IMR-90 (cell line): ENCODE data around the gene RSAD1. TPM values are rescaled to one million over a fixed set of nuclear protein-coding genes. Genes with fewer than 3 reads are reported as not detected.
A peak's percentile ranks its signal among the peaks of the same experiment; 100 is the strongest.

Experiments used
- ATAC-seq: fragments of 200-7000 bp; cut with Tn5 transposase; 2 replicates; pipeline ENCODE4 v1.9.1; 2020; ENCODE audit warnings: low read depth, mild to moderate bottlenecking, moderate library complexity
- BruUV-seq: library from RNA; stranded (reverse); fragments of 400-500 nt; replicated peaks from 2 replicates; lab custom pipeline; 2021; lab: Mats Ljungman, UMichigan
- CTCF ChIA-PET: fragments of 300-600 bp; formaldehyde crosslinking; extraction: SDS; loops from one replicate; lab custom pipeline; 2021; ENCODE audit warnings: antibody characterized with exemption; lab: Yijun Ruan, JAX
- POLR2A ChIA-PET: fragments of 300-600 bp; sonication (Branson Sonifier 250); formaldehyde crosslinking; loops from one replicate; lab custom pipeline; 2022; ENCODE audit warnings: antibody characterized with exemption; ENCODE audit not compliant: unreplicated experiment; lab: Charles Lee
- DNase-seq: peaks from one replicate; pipeline ENCODE4 v3.0.0; 2013
- H2AFZ ChIP-seq: replicated peaks from 2 replicates; pipeline ENCODE3; 2013; ENCODE audit warnings: low read length, mild to moderate bottlenecking; ENCODE audit not compliant: poor library complexity
- H2AK5ac ChIP-seq: 2 replicates; pipeline ENCODE4 v1.6.1; 2013; ENCODE audit warnings: low read depth, low read length, inconsistent platforms
- H2AK9ac ChIP-seq: replicated peaks from 2 replicates; pipeline ENCODE3; 2013; ENCODE audit warnings: mild to moderate bottlenecking, low read depth, low read length, moderate library complexity; ENCODE audit not compliant: poor library complexity
- H2BK120ac ChIP-seq: 2 replicates; pipeline ENCODE4 v1.6.1; 2013; ENCODE audit warnings: low read depth, low read length, inconsistent platforms
- H2BK15ac ChIP-seq: 3 replicates; pipeline ENCODE4 v1.6.1; 2013; ENCODE audit warnings: low read depth, low read length, inconsistent platforms
- H2BK20ac ChIP-seq: 2 replicates; pipeline ENCODE4 v1.6.1; 2013; ENCODE audit warnings: low read depth, mild to moderate bottlenecking, inconsistent platforms, low read length, moderate library complexity
- H2BK5ac ChIP-seq: 2 replicates; pipeline ENCODE4 v1.6.1; 2013; ENCODE audit warnings: mild to moderate bottlenecking, low read depth, low read length, inconsistent platforms; ENCODE audit not compliant: poor library complexity, severe bottlenecking
- H3K14ac ChIP-seq: replicated peaks from 2 replicates; pipeline ENCODE4 v1.6.1; 2013; ENCODE audit warnings: low read depth, low read length, inconsistent platforms
- H3K18ac ChIP-seq: 2 replicates; pipeline ENCODE4 v1.6.1; 2013; ENCODE audit warnings: low read depth, low read length, control low read depth
- H3K23ac ChIP-seq: 2 replicates; pipeline ENCODE4 v1.6.1; 2013; ENCODE audit warnings: low read depth, low read length, inconsistent platforms
- H3K27ac ChIP-seq: 2 replicates; pipeline ENCODE4 v1.5.1; 2013; ENCODE audit warnings: mild to moderate bottlenecking, control low read depth, low read length; ENCODE audit not compliant: insufficient read depth
- H3K27me3 ChIP-seq: 2 replicates; pipeline ENCODE4 v1.6.1; 2013; ENCODE audit warnings: low read length; ENCODE audit not compliant: control insufficient read depth, insufficient read depth
- H3K36me3 ChIP-seq: 2 replicates; pipeline ENCODE4 v1.6.1; 2013; ENCODE audit warnings: low read length, mixed read lengths; ENCODE audit not compliant: control insufficient read depth, insufficient read depth
- H3K4ac ChIP-seq: 2 replicates; pipeline ENCODE4 v1.6.1; 2013; ENCODE audit warnings: low read depth, low read length, inconsistent platforms
- H3K4me1 ChIP-seq: 2 replicates; pipeline ENCODE4 v1.6.1; 2013; ENCODE audit warnings: low read length, mixed read lengths; ENCODE audit not compliant: control insufficient read depth, insufficient read depth
- H3K4me2 ChIP-seq: 2 replicates; pipeline ENCODE4 v1.6.1; 2013; ENCODE audit warnings: low read depth, mild to moderate bottlenecking, control low read depth, low read length, moderate library complexity
- H3K4me3 ChIP-seq: 2 replicates; pipeline ENCODE4 v1.5.1; 2013; ENCODE audit warnings: low read depth, mild to moderate bottlenecking, control low read depth, low read length, moderate library complexity; ENCODE audit not compliant: insufficient read depth
- H3K56ac ChIP-seq: 2 replicates; pipeline ENCODE4 v1.6.1; 2013; ENCODE audit warnings: low read length, inconsistent platforms; ENCODE audit not compliant: insufficient read depth; ENCODE audit errors: extremely low read depth
- H3K79me1 ChIP-seq, 2 experiments: 2 replicates each; pipeline ENCODE4 v1.6.1; 2013; ENCODE audit warnings: low read length in 2 of 2, inconsistent platforms in 1 of 2, low read depth in 1 of 2
- H3K9ac ChIP-seq: 2 replicates; pipeline ENCODE4 v1.6.1; 2013; ENCODE audit warnings: low read depth, low read length, control low read depth
- H3K9me1 ChIP-seq: 2 replicates; pipeline ENCODE4 v1.6.1; 2013; ENCODE audit warnings: low read length, inconsistent platforms; ENCODE audit not compliant: insufficient read depth
- H3K9me3 ChIP-seq: 2 replicates; pipeline ENCODE4 v1.6.1; 2013; ENCODE audit warnings: low read length; ENCODE audit not compliant: control insufficient read depth, insufficient read depth
- H4K20me1 ChIP-seq: 2 replicates; pipeline ENCODE4 v1.6.1; 2013; ENCODE audit warnings: low read length, inconsistent platforms; ENCODE audit not compliant: insufficient read depth
- H4K5ac ChIP-seq: 2 replicates; pipeline ENCODE4 v1.6.1; 2013; ENCODE audit warnings: mild to moderate bottlenecking, low read depth, low read length, control low read depth
- H4K8ac ChIP-seq, 2 experiments: 2 replicates each; pipeline ENCODE4 v1.6.1; 2013; ENCODE audit warnings: low read depth in 2 of 2, low read length in 2 of 2, control low read depth in 1 of 2, inconsistent platforms in 1 of 2
- H4K91ac ChIP-seq: 2 replicates; pipeline ENCODE4 v1.6.1; 2013; ENCODE audit warnings: low read depth, low read length, inconsistent platforms; ENCODE audit not compliant: insufficient read depth
- BHLHE40 ChIP-seq: fragments of 150-350 bp; IDR thresholded peaks from 2 replicates; pipeline ENCODE4 v1.6.1; 2016; ENCODE audit warnings: mild to moderate bottlenecking, low read depth, low read length
- CEBPB ChIP-seq: IDR thresholded peaks from 2 replicates; pipeline ENCODE4 v1.6.1; 2012; ENCODE audit warnings: low read depth, low read length, improper control_type of control experiment
- CHD1 ChIP-seq: IDR thresholded peaks from 2 replicates; pipeline ENCODE4 v1.6.1; 2012; ENCODE audit warnings: low read depth, low read length, improper control_type of control experiment
- CTCF ChIP-seq: conservative IDR thresholded peaks from 2 replicates; pipeline ENCODE4 v1.5.1; 2012; ENCODE audit warnings: mild to moderate bottlenecking, low read depth, low read length, improper control_type of control experiment
- ELK1 ChIP-seq: fragments of 150-350 bp; IDR thresholded peaks from 2 replicates; pipeline ENCODE4 v1.6.1; 2016; ENCODE audit warnings: low read depth, mild to moderate bottlenecking, low read length, moderate library complexity, borderline replicate concordance
- FOS ChIP-seq: fragments of 150-350 bp; IDR thresholded peaks from 2 replicates; pipeline ENCODE4 v1.6.1; 2016; ENCODE audit warnings: low read depth, low read length
- MAFK ChIP-seq: IDR thresholded peaks from 2 replicates; pipeline ENCODE4 v1.6.1; 2012; ENCODE audit warnings: low read depth, low read length, improper control_type of control experiment
- MAZ ChIP-seq: IDR thresholded peaks from 2 replicates; pipeline ENCODE4 v1.6.1; 2012; ENCODE audit warnings: low read depth, mild to moderate bottlenecking, low read length, improper control_type of control experiment, moderate library complexity, borderline replicate concordance
- MXI1 ChIP-seq: IDR thresholded peaks from 2 replicates; pipeline ENCODE4 v1.6.1; 2012; ENCODE audit warnings: low read depth, mild to moderate bottlenecking, low read length, moderate library complexity, borderline replicate concordance
- POLR2A ChIP-seq: IDR thresholded peaks from 2 replicates; pipeline ENCODE4 v1.6.1; 2012; ENCODE audit warnings: mild to moderate bottlenecking, low read depth, low read length
- RAD21 ChIP-seq: IDR thresholded peaks from 2 replicates; pipeline ENCODE4 v1.6.1; 2012; ENCODE audit warnings: low read length, improper control_type of control experiment
- RCOR1 ChIP-seq: IDR thresholded peaks from 2 replicates; pipeline ENCODE4 v1.6.1; 2012; ENCODE audit warnings: mild to moderate bottlenecking, low read length, improper control_type of control experiment; ENCODE audit not compliant: insufficient replicate concordance
- RFX5 ChIP-seq: IDR thresholded peaks from 2 replicates; pipeline ENCODE4 v1.8.0; 2012; ENCODE audit warnings: low read depth, mild to moderate bottlenecking, low read length, moderate library complexity
- USF2 ChIP-seq: fragments of 150-350 bp; IDR thresholded peaks from 2 replicates; pipeline ENCODE4 v1.6.1; 2017; ENCODE audit warnings: mild to moderate bottlenecking, antibody characterized with exemption, low read length, low read depth
- WGBS, 2 experiments: methylation state at CpG; one replicate each; pipeline versions ENCODE4 v1.1.5 to v1.1.7; 2013; ENCODE audit warnings: missing lambda C conversion rate in 2 of 2; ENCODE audit not compliant: insufficient read length in 1 of 2; ENCODE audit errors: extremely low coverage in 2 of 2; 5-methylcytosine and 5-hydroxymethylcytosine counted together
- dilution Hi-C: fragments of 300-500 bp; cut with HindIII; formaldehyde crosslinking; loops from one replicate; pipeline ENCODE4 v1.14.3; 2018; ENCODE audit warnings: low sequenced_read_pairs; ENCODE audit not compliant: unreplicated experiment
- in situ Hi-C: fragments of 300-500 bp; cut with MboI; formaldehyde crosslinking; loops from 3 replicates; pipeline ENCODE4 v1.14.3; 2019; ENCODE audit warnings: low sequenced_read_pairs, inconsistent platforms, mixed read lengths
- intact Hi-C: fragments of 100-400 bp; cut with micrococcal nuclease; formaldehyde crosslinking; loops from 2 replicates; pipeline ENCODE4 v1.10.0; 2022
- polyA plus RNA-seq, 3 experiments: library from polyadenylated mRNA; depleted of rRNA; stranded (reverse); fragments of >200 nt; gene quantifications; 2 replicates each; pipeline ENCODE4 v1.2.3, GENCODE V29; 2012; ENCODE audit warnings: low replicate concordance in 1 of 3
- total RNA-seq: library from RNA; depleted of rRNA; stranded (reverse); fragments of >200 nt; gene quantifications from 2 replicates; pipeline ENCODE4 v1.2.3, GENCODE V29; 2012

Gene RSAD1
- total and polyA plus RNA-seq, 2 of the 4 experiments (the other 2 are of a cell fraction), result 10.8 to 19.2 TPM

- Histone ChIP-seq H3K79me1 (no peaks in the 10 kb centered on the region), H3K9me1 (0 out of 2 replicates have a peak, but pooled peaks cover 6% of the 10 kb centered on the region), H4K8ac (no peak overlapping the region), H2AK5ac (no peak overlapping the region), H3K18ac (no peak overlapping the region), H3K4ac (no peak overlapping the region), H3K4me2 (no peak overlapping the region), H3K27me3 (no peaks in the 10 kb centered on the region), H3K4me3 (no peak overlapping the region), H3K27ac (no peak overlapping the region), H2AK9ac (no peak overlapping the region), H2BK5ac (no peak overlapping the region), H2BK120ac (no peak overlapping the region), H3K9ac (no peak overlapping the region), H4K20me1 (peaks cover 4% of the 10 kb centered on the region; the same call in 1 of the 2 replicates), H4K91ac (no peak overlapping the region), H4K5ac (no peak overlapping the region), H3K36me3 (peaks cover 1% of the 10 kb centered on the region; the same call in 1 of the 2 replicates), H2BK15ac (no peak overlapping the region), H3K56ac (no peak overlapping the region), H2BK20ac (no peak overlapping the region), H2AFZ (peak overlapping the region; percentile 49), H3K23ac (no peak overlapping the region), H3K14ac (no peak overlapping the region), H3K9me3 (no peaks in the 10 kb centered on the region), H3K4me1 (no peaks in the 10 kb centered on the region)
- CTCF ChIA-PET, result no interaction called here
- ATAC-seq, result no peak
- in situ Hi-C loops, result no loop called here
- TF ChIP-seq FOS (no peak), POLR2A (no peak), CTCF (no peak), BHLHE40 (no peak), MAFK (no peak), ELK1 (no peak), MAZ (no peak), CEBPB (no peak), RAD21 (no peak), RCOR1 (no peak), USF2 (no peak), RFX5 (no peak), CHD1 (no peak), MXI1 (no peak)
- POLR2A ChIA-PET, result no interaction called here
- intact Hi-C loops, result no loop called here
- no TSS peak for BruUV-seq
- no peak for DNase-seq
- 89% methylated on average over 9 of the region's 14 CpGs; no CpG with 5 or more reads in 1 of the 2 experiments for WGBS, 2 experiments
- dilution Hi-C loops, result no loop called here
Observed at GRCh38 chr17:50461550-50462132, 17.0 kb upstream of the RSAD1 start.
